ENCODE results near the gene MBP. TPM values are rescaled to one million over a fixed set of nuclear protein-coding genes. Genes with fewer than 3 reads are reported as not detected.

The MBP gene
- total RNA-seq, 1 experiment from 2014 or later: not detected

DNA sequence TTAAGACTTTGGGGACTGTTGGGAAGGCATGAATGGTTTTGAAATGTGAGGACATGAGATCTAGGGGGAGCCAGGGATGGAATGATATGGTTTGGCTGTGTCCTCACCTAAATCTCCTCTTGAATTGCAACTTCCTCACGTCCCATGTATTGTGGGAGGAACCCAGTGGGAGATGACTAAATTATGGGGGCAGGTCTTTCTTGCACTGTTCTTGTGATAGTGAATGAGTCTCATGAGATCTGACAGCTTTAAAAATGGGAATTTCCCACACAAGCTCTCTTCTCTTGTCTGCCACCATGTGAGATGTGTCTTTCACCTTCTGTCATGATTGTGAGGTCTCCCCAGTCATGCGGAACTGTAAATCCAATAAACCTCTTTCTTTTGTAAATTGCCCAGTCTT, 11.5 kb upstream of the MBP start:
- BruUV-seq (replicated peaks): no TSS peak
- Histone ChIP-seq H3K27me3 (replicated peaks; ENCODE audit: insufficient read depth, low read depth, low read length, poor library complexity) (no peaks in the 10 kb centered on the region), H3K27ac (ENCODE audit: low read depth, low read length, poor library complexity, severe bottlenecking) (no peak overlapping the region), H3K36me3 (ENCODE audit: insufficient read depth, low read length, poor library complexity, severe bottlenecking) (no peaks in the 10 kb centered on the region), H3K9me3 (ENCODE audit: low read depth, low read length, poor library complexity, severe bottlenecking) (no peaks in the 10 kb centered on the region), H3K4me1 (ENCODE audit: insufficient read depth, low read length, poor library complexity, severe bottlenecking) (no peaks in the 10 kb centered on the region), H3K4me3 (ENCODE audit: low read depth, low read length, poor library complexity, severe bottlenecking) (no peak overlapping the region)
- TF ChIP-seq, protein P1, sequence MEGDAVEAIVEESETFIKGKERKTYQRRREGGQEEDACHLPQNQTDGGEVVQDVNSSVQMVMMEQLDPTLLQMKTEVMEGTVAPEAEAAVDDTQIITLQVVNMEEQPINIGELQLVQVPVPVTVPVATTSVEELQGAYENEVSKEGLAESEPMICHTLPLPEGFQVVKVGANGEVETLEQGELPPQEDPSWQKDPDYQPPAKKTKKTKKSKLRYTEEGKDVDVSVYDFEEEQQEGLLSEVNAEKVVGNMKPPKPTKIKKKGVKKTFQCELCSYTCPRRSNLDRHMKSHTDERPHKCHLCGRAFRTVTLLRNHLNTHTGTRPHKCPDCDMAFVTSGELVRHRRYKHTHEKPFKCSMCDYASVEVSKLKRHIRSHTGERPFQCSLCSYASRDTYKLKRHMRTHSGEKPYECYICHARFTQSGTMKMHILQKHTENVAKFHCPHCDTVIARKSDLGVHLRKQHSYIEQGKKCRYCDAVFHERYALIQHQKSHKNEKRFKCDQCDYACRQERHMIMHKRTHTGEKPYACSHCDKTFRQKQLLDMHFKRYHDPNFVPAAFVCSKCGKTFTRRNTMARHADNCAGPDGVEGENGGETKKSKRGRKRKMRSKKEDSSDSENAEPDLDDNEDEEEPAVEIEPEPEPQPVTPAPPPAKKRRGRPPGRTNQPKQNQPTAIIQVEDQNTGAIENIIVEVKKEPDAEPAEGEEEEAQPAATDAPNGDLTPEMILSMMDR (conservative IDR thresholded peaks at IDR 0.05; ENCODE audit: low read depth, low read length): no peak
- TF ChIP-seq EZH2 (IDR thresholded peaks at IDR 0.05; ENCODE audit: borderline replicate concordance, low read depth, low read length, poor library complexity, severe bottlenecking): no peak
- POLR2A ChIA-PET (ENCODE audit: low non-redundant PET): no interaction called here
- CTCF ChIA-PET: no interaction called here
- DNase-seq (ENCODE audit: low spot score): no peak
- intact Hi-C loops (cut with micrococcal nuclease; ENCODE audit: unreplicated experiment): no loop called here

DNA sequence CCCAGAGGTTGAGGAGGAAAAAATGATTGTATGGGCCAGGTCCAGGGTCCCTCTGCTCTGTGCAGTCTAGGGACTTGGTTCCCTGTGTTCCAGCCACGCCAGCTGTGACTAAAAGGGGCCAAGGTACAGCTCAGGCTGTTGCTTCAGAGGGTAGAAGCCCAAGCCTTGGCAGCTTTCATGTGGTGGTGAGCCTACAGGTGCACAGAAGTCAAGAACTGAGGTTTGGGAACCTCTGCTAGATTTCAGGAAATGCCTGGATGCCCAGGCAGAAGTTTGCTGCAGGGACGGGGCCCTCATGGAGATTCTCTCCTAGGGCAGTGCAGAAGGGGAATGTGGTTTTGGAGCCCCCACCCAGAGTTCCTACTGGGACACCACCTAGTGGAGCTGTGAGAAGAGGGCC, 10.6 kb upstream of the MBP start:
- H3K4me1 ChIP-seq (ENCODE audit: insufficient read depth, low read length, poor library complexity, severe bottlenecking): no peaks in the 10 kb centered on the region
- no peaks in the 10 kb centered on the region for H3K9me3 ChIP-seq (ENCODE audit: low read depth, low read length, poor library complexity, severe bottlenecking)
- no peak for TF ChIP-seq EZH2 (IDR thresholded peaks at IDR 0.05; ENCODE audit: borderline replicate concordance, low read depth, low read length, poor library complexity, severe bottlenecking)
- TF ChIP-seq, protein P1 (conservative IDR thresholded peaks at IDR 0.05; ENCODE audit: low read depth, low read length): no peak
- CTCF ChIA-PET: no interaction called here
- no peak for DNase-seq (ENCODE audit: low spot score)
- no peaks in the 10 kb centered on the region for H3K36me3 ChIP-seq (ENCODE audit: insufficient read depth, low read length, poor library complexity, severe bottlenecking)
- no peaks in the 10 kb centered on the region for H3K27me3 ChIP-seq (replicated peaks; ENCODE audit: insufficient read depth, low read depth, low read length, poor library complexity)
- no TSS peak for BruUV-seq (replicated peaks)
- H3K4me3 ChIP-seq (ENCODE audit: low read depth, low read length, poor library complexity, severe bottlenecking): no peak overlapping the region
- POLR2A ChIA-PET (ENCODE audit: low non-redundant PET): no interaction called here
- no peak overlapping the region for H3K27ac ChIP-seq (ENCODE audit: low read depth, low read length, poor library complexity, severe bottlenecking)
- intact Hi-C loops (cut with micrococcal nuclease; ENCODE audit: unreplicated experiment): no loop called here

DNA sequence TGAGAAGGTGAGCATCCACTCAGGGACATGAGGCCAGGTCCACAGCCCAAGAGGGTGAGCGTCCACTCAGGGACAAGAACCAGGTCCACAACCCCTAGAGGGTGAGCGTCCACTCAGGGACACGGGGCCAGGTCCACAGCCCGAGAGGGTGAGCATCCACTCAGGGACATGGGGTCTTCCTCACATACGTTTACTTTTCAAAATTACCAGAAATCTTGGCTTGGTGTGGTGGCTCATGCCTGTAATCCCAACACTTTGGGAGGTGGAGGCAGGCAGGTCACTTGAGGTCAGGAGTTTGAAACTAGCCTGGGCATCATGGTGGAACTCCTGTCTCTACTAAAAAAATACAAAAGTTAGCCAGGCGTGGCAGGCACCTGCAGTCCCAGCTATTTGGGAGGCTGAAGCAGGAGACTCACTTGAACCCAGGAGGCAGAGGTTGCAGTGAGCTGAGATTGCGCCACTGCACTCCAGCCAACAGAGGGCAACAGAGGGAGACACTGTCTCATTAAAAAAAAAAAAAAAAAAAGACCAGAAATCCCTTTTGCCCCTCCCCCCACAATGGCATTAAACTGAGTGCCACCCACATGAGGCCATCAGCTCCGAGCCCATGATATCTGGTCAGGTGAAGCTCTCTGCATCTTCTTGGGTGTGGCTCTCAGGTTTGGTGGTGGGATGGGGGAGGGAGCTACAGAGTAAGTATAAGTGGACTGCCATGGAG, 9.0 kb upstream of the MBP start:
- Histone ChIP-seq H3K4me1 (ENCODE audit: insufficient read depth, low read length, poor library complexity, severe bottlenecking) (no peaks in the 10 kb centered on the region), H3K36me3 (ENCODE audit: insufficient read depth, low read length, poor library complexity, severe bottlenecking) (no peaks in the 10 kb centered on the region), H3K27ac (ENCODE audit: low read depth, low read length, poor library complexity, severe bottlenecking) (no peak overlapping the region), H3K4me3 (ENCODE audit: low read depth, low read length, poor library complexity, severe bottlenecking) (no peak overlapping the region), H3K27me3 (replicated peaks; ENCODE audit: insufficient read depth, low read depth, low read length, poor library complexity) (no peaks in the 10 kb centered on the region), H3K9me3 (ENCODE audit: low read depth, low read length, poor library complexity, severe bottlenecking) (no peaks in the 10 kb centered on the region)
- no TSS peak for BruUV-seq (replicated peaks)
- intact Hi-C loops (cut with micrococcal nuclease; ENCODE audit: unreplicated experiment): no loop called here
- POLR2A ChIA-PET (ENCODE audit: low non-redundant PET): no interaction called here
- no peak for DNase-seq (ENCODE audit: low spot score)
- CTCF ChIA-PET: no interaction called here
- TF ChIP-seq, protein P1 (conservative IDR thresholded peaks at IDR 0.05; ENCODE audit: low read depth, low read length): no peak
